H1 (cell line): ENCODE results near the gene LARP6. TPM values are rescaled to one million over a fixed set of nuclear protein-coding genes. Genes with fewer than 3 reads are reported as not detected.

ENCODE experiments used
- CTCF ChIA-PET: fragments of 300-600 bp; sonication (Branson Sonifier 250); formaldehyde crosslinking; loops from one replicate; lab custom pipeline; 2021; ENCODE audit not compliant: partially characterized antibody; lab: Charles Lee
- POLR2A ChIA-PET: fragments of 300-600 bp; sonication (Branson Sonifier 250); formaldehyde crosslinking; loops from one replicate; lab custom pipeline; 2021; ENCODE audit warnings: inconsistent platforms; ENCODE audit not compliant: partially characterized antibody; lab: Charles Lee
- DNase-seq, 2 experiments: peaks; one replicate each; pipeline versions ENCODE4 v3.0.0 to v3.0.0-alpha.2; 2010 to 2022; ENCODE audit warnings: low spot score in 2 of 2, low read depth in 1 of 2, mixed read lengths in 1 of 2
- FAIRE-seq: peaks from 2 replicates; lab custom pipeline; 2011; peaks lifted over from hg19 to GRCh38; lab: Jason Lieb, UNC
- H2AFZ ChIP-seq: 2 replicates; pipeline ENCODE4 v1.8.1; 2012; ENCODE audit warnings: low read length, inconsistent platforms
- H2AK5ac ChIP-seq: 2 replicates; pipeline ENCODE4 v1.6.1; 2013; ENCODE audit warnings: low read depth, low read length
- H2BK120ac ChIP-seq: replicated peaks from 2 replicates; pipeline ENCODE3; 2013; ENCODE audit warnings: low read depth, low read length, inconsistent platforms
- H2BK12ac ChIP-seq: 2 replicates; pipeline ENCODE4 v1.6.1; 2013; ENCODE audit warnings: low read depth, low read length
- H2BK15ac ChIP-seq: 2 replicates; pipeline ENCODE4 v1.6.1; 2013; ENCODE audit warnings: low read length
- H2BK20ac ChIP-seq: 2 replicates; pipeline ENCODE4 v1.6.1; 2013; ENCODE audit warnings: low read length
- H2BK5ac ChIP-seq: 2 replicates; pipeline ENCODE4 v1.6.1; 2013; ENCODE audit warnings: low read depth, low read length
- H3K14ac ChIP-seq: 2 replicates; pipeline ENCODE4 v1.6.1; 2013; ENCODE audit warnings: inconsistent platforms; ENCODE audit not compliant: insufficient read length
- H3K18ac ChIP-seq: 2 replicates; pipeline ENCODE4 v1.6.1; 2013; ENCODE audit warnings: low read length; ENCODE audit errors: extremely low read depth
- H3K23ac ChIP-seq: 2 replicates; pipeline ENCODE4 v1.6.1; 2013; ENCODE audit warnings: inconsistent platforms; ENCODE audit not compliant: insufficient read length
- H3K23me2 ChIP-seq: 2 replicates; pipeline ENCODE4 v1.6.1; 2013; ENCODE audit warnings: low read depth, low read length
- H3K27ac ChIP-seq: 2 replicates; pipeline ENCODE4 v1.6.1; 2011; ENCODE audit warnings: low read depth, low read length, inconsistent platforms
- H3K27me3 ChIP-seq, 4 experiments: replicated peaks in 1 of 4; 1 replicate in 1 of 4; 2 replicates in 3 of 4; pipeline versions ENCODE4 v1.6.1 to v1.8.1; 2011 to 2013; ENCODE audit warnings: low read length in 3 of 4, mild to moderate bottlenecking in 3 of 4, inconsistent platforms in 2 of 4, mixed read lengths in 2 of 4, moderate library complexity in 1 of 4; ENCODE audit not compliant: control insufficient read depth in 3 of 4, insufficient read depth in 3 of 4; ENCODE audit errors: extremely low read depth in 1 of 4
- H3K36me3 ChIP-seq, 4 experiments: 2 replicates each; pipeline versions ENCODE4 v1.6.1 to v1.8.1; 2011 to 2013; ENCODE audit warnings: mild to moderate bottlenecking in 4 of 4, low read length in 3 of 4, moderate library complexity in 2 of 4, control low read depth in 1 of 4, inconsistent platforms in 1 of 4; ENCODE audit not compliant: insufficient read depth in 4 of 4, control insufficient read depth in 2 of 4
- H3K4ac ChIP-seq: replicated peaks from 2 replicates; pipeline ENCODE3; 2013; ENCODE audit warnings: low read length, low read depth, mixed read lengths, inconsistent platforms; ENCODE audit not compliant: insufficient read length
- H3K4me1 ChIP-seq, 4 experiments: replicated peaks in 1 of 4; 1 replicate in 1 of 4; 2 replicates in 3 of 4; pipeline versions ENCODE4 v1.6.1 to v1.8.1; 2011 to 2013; ENCODE audit warnings: low read length in 3 of 4, inconsistent platforms in 2 of 4, mixed read lengths in 1 of 4; ENCODE audit not compliant: insufficient read depth in 4 of 4, control insufficient read depth in 3 of 4
- H3K4me2 ChIP-seq, 2 experiments: 2 replicates each; pipeline versions ENCODE4 v1.6.1 to v1.8.1; 2011 to 2013; ENCODE audit warnings: low read depth in 2 of 2, low read length in 2 of 2, control low read depth in 1 of 2, inconsistent platforms in 1 of 2, mild to moderate bottlenecking in 1 of 2; ENCODE audit not compliant: insufficient read depth in 1 of 2
- H3K4me3 ChIP-seq, 4 experiments: fragments of 200-600, 300-600 bp in 1 of 4; sonication (generic), shearing (Covaris generic), sonication (Bioruptor Twin) in 1 of 4; 2 replicates each; pipeline versions ENCODE4 v1.5.1 to v1.8.1; 2011 to 2016; ENCODE audit warnings: low read length in 4 of 4, low read depth in 3 of 4, control low read depth in 2 of 4, inconsistent platforms in 2 of 4, mild to moderate bottlenecking in 2 of 4, mixed read lengths in 1 of 4, moderate library complexity in 1 of 4; ENCODE audit not compliant: insufficient read depth in 2 of 4; ENCODE audit errors: extremely low read depth in 1 of 4
- H3K56ac ChIP-seq: replicated peaks from 2 replicates; pipeline ENCODE3; 2013; ENCODE audit warnings: low read depth, mild to moderate bottlenecking, mixed read lengths, low read length, inconsistent platforms; ENCODE audit not compliant: insufficient read length
- H3K79me1 ChIP-seq: 2 replicates; pipeline ENCODE4 v1.6.1; 2013; ENCODE audit warnings: low read depth, low read length, control low read depth
- H3K79me2 ChIP-seq, 2 experiments: 2 replicates each; pipeline versions ENCODE4 v1.6.1 to v1.8.1; 2012 to 2013; ENCODE audit warnings: low read length in 2 of 2, mild to moderate bottlenecking in 2 of 2, inconsistent platforms in 1 of 2; ENCODE audit not compliant: insufficient read depth in 2 of 2, control insufficient read depth in 1 of 2
- H3K9ac ChIP-seq, 4 experiments: replicated peaks in 1 of 4; 1 replicate in 1 of 4; 2 replicates in 3 of 4; pipeline versions ENCODE4 v1.6.1 to v1.8.1; 2011 to 2013; ENCODE audit warnings: low read depth in 3 of 4, low read length in 3 of 4, control low read depth in 2 of 4, mild to moderate bottlenecking in 2 of 4, moderate library complexity in 2 of 4, inconsistent platforms in 1 of 4; ENCODE audit errors: extremely low read depth in 1 of 4
- H3K9me3 ChIP-seq, 2 experiments: 2 replicates each; pipeline versions ENCODE4 v1.6.1 to v1.8.1; 2012 to 2013; ENCODE audit warnings: mild to moderate bottlenecking in 2 of 2, moderate library complexity in 2 of 2, control low read depth in 1 of 2, inconsistent platforms in 1 of 2, low read depth in 1 of 2, low read length in 1 of 2, mixed read lengths in 1 of 2; ENCODE audit not compliant: insufficient read depth in 2 of 2
- H4K20me1 ChIP-seq, 2 experiments: replicated peaks in 1 of 2; 2 replicates each; pipeline versions ENCODE3 to v1.8.1; 2011 to 2013; ENCODE audit warnings: inconsistent platforms in 2 of 2, low read length in 2 of 2, mild to moderate bottlenecking in 1 of 2; ENCODE audit not compliant: insufficient read depth in 2 of 2, control insufficient read depth in 1 of 2
- H4K5ac ChIP-seq: 2 replicates; pipeline ENCODE4 v1.6.1; 2013; ENCODE audit warnings: low read length, low read depth, mixed read lengths, inconsistent platforms; ENCODE audit not compliant: insufficient read length
- H4K8ac ChIP-seq: 2 replicates; pipeline ENCODE4 v1.8.0; 2013; ENCODE audit warnings: mild to moderate bottlenecking, moderate library complexity, low read length, inconsistent platforms; ENCODE audit not compliant: insufficient read depth; ENCODE audit errors: extremely low read depth
- H4K91ac ChIP-seq: replicated peaks from 2 replicates; pipeline ENCODE3; 2013; ENCODE audit warnings: low read length, mixed read lengths, inconsistent platforms; ENCODE audit not compliant: insufficient read length
- TCF12 ChIP-seq: IDR thresholded peaks from 2 replicates; pipeline ENCODE4 v1.6.1; 2011; ENCODE audit warnings: low read depth, mild to moderate bottlenecking, low read length
- WGBS, 2 experiments: shearing (Covaris generic) in 1 of 2; methylation state at CpG; one replicate each; pipeline versions ENCODE4 v1.1.6 to v1.1.7; 2013 to 2015; ENCODE audit warnings: low lambda C conversion rate in 2 of 2, mixed read lengths in 2 of 2, inconsistent platforms in 1 of 2, low coverage in 1 of 2, missing lambda C conversion rate in 1 of 2; ENCODE audit not compliant: insufficient replicate concordance in 2 of 2, insufficient coverage in 1 of 2, insufficient read length in 1 of 2; ENCODE audit errors: extremely low coverage in 1 of 2, missing lambda C conversion rate in 1 of 2; 5-methylcytosine and 5-hydroxymethylcytosine counted together
- polyA plus RNA-seq, 7 experiments: library from polyadenylated mRNA; depleted of rRNA in 3 of 7; stranded (reverse) in 5 of 7; unstranded in 2 of 7; fragments of >200 nt in 5 of 7; fragments of 200-250 nt in 2 of 7; gene quantifications; 1 replicate in 5 of 7; 2 replicates in 1 of 7; 4 replicates in 1 of 7; pipeline versions ENCODE4 v1.2.1 to v1.2.3, GENCODE V29; 2011 to 2013; ENCODE audit warnings: missing spikeins in 2 of 7, mixed read lengths in 2 of 7
- total RNA-seq: library from RNA; stranded (reverse); fragmentation: NEBNext Ultra II Directional; extraction: Animal tissue kit (Norgen Biotek cat#: 25700); gene quantifications from 2 replicates; pipeline ENCODE4 v1.2.1, GENCODE V29; 2021

Gene LARP6
- total and polyA plus RNA-seq, 2 of the 8 experiments (the other 6 are each of a cell fraction or from before 2014, with no cell fraction given), result 21.0 to 24.7 TPM

GRCh38 chr15:70812827-70813364 lies 41.1 kb downstream of the LARP6 start:
- H2BK15ac ChIP-seq, result no peak overlapping the region
- H3K23ac ChIP-seq, result no peak overlapping the region
- H3K79me2 ChIP-seq, result no peaks in the 10 kb centered on the region
- WGBS, 2 experiments, result 85% methylated on average over 4 of the region's 4 CpGs; no CpG with 5 or more reads in 1 of the 2 experiments
- no peak overlapping the region for H2BK5ac ChIP-seq
- DNase-seq (no peak), FAIRE-seq (no peak)
- H3K18ac ChIP-seq, result no peak overlapping the region
- no peaks in the 10 kb centered on the region for H3K79me1 ChIP-seq
- no peaks in the 10 kb centered on the region for H3K27me3 ChIP-seq
- H3K4me2 ChIP-seq, result no peak overlapping the region
- H2BK120ac ChIP-seq, result no peak overlapping the region
- H4K5ac ChIP-seq, result no peak overlapping the region
- H3K9ac ChIP-seq, result no peak overlapping the region
- no peak overlapping the region for H3K4ac ChIP-seq
- ChIA-PET CTCF (interaction anchor here (0.7 to 6.0 kb wide), 25 partner anchors 9 to 986 kb away, joined by 3 to 43 read pairs (median 7); partner anchors contain the start of gene LARP6), POLR2A (no interaction called here)
- H2BK20ac ChIP-seq, result no peak overlapping the region
- H2AFZ ChIP-seq, result no peak overlapping the region
- no peak overlapping the region for H4K91ac ChIP-seq
- H3K36me3 ChIP-seq, result no peaks in the 10 kb centered on the region
- H3K9me3 ChIP-seq, result no peaks in the 10 kb centered on the region
- no peak overlapping the region for H4K8ac ChIP-seq
- no peak overlapping the region for H3K56ac ChIP-seq
- H3K4me3 ChIP-seq, result no peak overlapping the region
- H3K14ac ChIP-seq, result no peak overlapping the region
- H3K23me2 ChIP-seq, result no peaks in the 10 kb centered on the region
- no peaks in the 10 kb centered on the region for H4K20me1 ChIP-seq
- no peak overlapping the region for H2BK12ac ChIP-seq
- no peaks in the 10 kb centered on the region for H3K4me1 ChIP-seq
- no peak overlapping the region for H2AK5ac ChIP-seq
- no peak overlapping the region for H3K27ac ChIP-seq
- TF ChIP-seq TCF12, result no peak
